DMS 273 treated with DMSO at 0.1 percent for 48 hours (cell line): ENCODE results near the gene VSIG10L.
A peak's percentile ranks its signal among the peaks of the same experiment; 100 is the strongest.

ENCODE experiments used
- DNase-seq: peaks from one replicate; lab custom pipeline; 2025; lab: John Stamatoyannopoulos, UW

Gene VSIG10L

DNA sequence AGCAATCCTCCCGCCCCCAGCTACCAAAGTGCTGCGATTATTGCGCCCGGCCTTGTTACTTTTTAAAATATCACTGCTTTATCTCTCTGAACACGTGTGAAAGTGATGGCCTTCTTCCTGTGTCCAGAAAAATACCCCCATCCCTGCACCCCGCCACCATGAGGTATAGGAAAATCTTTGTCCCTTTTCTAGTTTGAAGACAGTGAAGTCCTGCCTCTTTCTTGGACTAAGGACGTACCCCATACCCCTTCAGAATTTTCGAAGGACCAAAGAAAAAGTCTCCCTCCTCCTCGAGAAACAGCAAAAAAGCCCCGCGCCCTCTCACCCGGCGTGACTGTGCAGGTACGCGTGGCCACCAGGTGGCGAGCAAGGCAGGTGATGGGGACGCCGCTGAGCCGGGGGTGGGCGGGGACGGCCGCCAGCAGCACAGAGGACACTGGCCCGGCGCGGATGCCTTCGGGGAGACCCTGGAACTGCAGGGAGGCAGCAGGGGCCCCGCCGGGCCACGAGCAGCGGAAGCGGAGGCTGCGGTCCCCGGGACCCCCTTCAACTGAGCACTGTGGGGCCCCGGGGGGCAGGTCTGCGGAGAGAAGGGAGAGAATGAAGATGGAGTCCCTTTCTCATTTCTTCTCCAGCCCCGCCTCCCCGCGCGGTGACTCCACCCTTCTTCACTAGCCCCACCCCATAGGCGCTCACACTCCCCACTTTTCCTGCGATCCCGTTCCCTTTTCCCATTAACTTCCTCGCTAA lies 3.2 kb downstream of the VSIG10L start:
- peak; percentile 61 for DNase-seq

DNA sequence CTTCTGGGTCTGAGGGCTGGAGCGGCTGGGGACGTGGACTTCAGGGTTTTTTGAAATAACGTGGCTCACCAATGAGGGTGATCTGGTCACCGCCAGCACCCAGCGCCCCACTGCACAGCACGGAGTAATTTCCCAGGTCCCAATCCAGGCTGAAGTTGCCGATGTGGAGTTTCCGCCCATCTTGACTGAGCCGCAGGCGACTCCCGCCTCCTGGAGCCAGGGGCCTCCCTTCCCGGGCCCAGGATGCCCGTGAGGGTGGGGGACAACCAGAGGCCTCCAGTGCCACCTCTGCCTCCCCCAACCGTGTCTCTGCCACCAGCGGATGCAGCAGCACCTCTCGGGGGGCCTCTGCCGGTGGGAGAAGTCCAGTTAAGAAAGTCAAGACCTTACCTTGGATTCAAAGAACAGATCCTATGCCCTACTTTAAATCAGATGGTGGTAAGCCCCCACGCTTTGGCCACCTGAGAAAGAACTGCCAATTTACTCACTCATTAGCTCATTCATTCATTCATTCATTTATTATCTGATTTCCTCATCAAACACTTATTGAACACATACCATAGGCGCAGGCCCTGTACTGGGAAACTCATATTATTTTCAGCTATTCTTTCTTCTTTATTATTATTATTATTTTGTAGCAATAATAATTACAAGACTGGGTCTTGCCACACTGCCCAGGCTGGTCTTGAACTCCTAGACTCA lies 3.9 kb downstream of the VSIG10L start:
- no peak for DNase-seq

DNA sequence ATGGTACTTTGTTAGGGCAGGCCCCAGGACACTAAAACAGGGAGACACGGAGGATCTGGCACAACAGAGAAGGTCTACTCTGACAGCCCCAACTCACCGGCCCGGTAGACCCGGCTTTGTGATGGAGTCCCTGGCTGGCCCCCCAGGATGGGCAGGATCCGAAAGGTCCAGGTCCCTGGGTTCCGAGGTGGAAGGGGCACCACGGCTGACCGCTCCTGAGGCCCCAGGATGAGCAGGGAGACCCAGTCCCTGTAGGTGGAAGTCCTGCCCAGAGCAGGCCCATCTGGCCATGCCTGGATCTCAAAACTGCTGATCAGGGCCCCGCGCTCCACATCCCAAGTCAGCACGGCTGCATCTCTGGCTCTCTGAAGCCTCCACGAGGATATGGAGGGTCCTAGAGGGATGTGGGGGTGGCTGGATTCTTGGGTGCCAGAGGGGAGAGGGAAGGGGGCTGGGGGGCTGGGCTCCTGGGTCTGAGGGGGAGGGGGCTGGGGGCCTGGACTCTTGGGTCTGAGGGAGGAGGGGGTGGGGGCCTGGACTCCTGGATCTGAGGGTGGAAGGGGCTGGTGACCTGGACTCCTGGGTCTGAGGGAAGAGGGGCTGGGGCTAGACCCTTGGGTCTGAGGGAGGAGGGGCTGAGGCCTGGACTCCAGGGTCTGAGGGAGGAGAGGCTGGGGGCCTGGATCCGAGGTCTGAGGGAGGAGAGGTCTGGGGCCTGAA lies 4.6 kb downstream of the VSIG10L start:
- DNase-seq, result no peak

DNA sequence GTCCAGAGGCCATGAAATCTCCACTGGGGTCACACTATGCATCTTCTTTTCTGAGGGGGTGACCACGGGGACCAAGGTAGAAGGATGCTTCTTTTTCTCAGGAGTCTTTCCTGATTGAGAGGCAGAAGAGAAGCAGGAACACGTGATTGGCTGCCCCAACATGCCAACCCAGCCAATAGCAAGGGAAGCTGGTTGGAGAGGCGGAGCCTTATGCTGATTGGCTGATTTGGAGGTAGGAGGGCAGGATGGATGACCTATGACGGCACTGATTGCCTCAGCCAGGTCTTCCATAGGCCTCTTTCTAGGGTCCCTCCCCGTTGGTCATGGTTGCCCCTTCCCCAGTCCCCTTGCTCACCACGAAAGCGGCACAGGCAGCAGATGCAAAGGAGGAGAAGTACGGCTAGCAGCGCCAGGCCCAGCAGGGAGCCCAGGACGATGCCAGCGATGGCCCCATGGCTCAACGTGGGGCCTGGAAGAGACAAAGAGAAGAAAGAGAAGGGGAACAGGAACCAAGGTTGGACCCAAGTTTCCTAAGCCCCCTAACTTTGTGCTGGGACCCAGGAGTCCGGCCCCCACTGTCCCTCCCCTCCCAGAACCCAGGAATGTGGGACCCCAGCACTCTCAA lies 8.0 kb downstream of the VSIG10L start:
- DNase-seq, result no peak

DNA sequence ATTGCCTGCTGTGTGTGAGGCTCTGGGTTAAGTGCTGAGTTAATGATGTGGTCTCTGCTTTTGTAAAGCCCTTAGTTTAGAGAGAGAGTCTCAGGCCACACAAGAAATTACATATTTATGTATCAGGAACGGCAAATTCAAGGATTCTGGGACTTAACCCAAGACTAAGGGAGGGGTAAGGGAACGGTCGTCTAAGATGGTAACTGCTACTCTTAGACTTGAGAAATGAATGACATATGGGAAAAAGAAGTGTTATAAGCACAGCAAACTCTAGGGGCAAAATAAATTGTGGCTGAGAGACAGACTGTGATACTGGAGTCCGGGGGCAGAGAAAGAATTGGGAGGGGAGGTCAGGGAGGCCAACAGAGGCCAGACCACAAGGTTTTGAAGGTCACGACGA lies 10.2 kb downstream of the VSIG10L start:
- DNase-seq, result no peak

DNA sequence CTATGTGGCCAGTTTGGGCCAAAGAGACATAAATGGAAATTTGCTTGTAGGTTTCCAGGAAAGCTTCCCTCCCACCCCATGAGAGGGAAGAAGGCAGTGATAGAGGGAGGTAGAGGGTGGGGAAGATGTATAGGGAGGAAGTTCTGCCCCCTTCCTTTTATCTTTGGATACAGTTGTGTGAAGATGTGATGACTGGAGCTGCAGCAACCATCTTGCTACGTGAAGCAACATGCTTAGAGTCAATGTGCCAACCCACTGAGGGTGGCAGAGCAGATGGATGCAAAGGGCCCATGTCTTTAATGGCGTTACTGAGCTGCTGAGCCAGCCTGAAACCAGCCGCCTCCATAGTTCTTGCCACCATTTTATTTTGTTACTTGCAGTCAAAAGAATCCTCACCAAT lies 10.7 kb downstream of the VSIG10L start:
- no peak for DNase-seq

DNA sequence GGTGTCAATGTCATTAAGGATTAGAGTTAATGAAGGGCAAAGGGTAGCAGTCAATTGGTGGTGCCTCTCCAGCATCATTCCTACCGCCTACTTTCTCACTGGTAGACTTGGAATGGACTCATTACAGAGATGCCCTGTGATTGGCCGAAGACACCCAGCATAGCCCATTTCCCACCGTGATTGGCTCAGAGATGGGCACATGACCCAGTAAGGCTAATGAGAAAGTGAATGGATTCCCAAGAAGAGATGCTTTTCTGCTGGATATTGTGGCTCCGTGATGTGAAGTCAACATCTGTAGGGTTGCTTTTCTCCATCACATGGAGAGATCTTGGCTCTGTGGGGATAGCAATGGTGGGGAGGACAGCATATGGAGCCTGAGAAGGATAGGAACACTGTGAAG lies 11.6 kb downstream of the VSIG10L start:
- no peak for DNase-seq

DNA sequence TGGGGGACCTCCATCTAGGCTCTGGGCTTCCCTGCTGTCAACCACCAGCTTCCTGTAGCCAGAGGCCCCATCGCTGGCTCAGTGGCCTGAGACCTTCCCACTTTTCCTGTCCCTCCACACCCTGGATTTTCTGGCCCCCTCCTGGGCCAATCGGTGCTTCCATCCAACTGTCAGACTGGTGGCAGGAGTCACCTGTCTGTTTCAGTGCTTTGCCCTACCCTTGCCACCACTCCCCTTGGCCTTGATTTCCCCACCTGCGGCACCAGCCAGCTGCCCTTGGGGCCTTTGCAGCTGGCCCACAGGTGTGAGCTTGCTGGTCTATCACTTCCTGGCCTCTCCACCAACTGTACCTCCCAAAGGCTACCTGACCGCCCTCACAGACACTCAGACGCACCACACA lies 12.5 kb downstream of the VSIG10L start:
- DNase-seq, result no peak

DNA sequence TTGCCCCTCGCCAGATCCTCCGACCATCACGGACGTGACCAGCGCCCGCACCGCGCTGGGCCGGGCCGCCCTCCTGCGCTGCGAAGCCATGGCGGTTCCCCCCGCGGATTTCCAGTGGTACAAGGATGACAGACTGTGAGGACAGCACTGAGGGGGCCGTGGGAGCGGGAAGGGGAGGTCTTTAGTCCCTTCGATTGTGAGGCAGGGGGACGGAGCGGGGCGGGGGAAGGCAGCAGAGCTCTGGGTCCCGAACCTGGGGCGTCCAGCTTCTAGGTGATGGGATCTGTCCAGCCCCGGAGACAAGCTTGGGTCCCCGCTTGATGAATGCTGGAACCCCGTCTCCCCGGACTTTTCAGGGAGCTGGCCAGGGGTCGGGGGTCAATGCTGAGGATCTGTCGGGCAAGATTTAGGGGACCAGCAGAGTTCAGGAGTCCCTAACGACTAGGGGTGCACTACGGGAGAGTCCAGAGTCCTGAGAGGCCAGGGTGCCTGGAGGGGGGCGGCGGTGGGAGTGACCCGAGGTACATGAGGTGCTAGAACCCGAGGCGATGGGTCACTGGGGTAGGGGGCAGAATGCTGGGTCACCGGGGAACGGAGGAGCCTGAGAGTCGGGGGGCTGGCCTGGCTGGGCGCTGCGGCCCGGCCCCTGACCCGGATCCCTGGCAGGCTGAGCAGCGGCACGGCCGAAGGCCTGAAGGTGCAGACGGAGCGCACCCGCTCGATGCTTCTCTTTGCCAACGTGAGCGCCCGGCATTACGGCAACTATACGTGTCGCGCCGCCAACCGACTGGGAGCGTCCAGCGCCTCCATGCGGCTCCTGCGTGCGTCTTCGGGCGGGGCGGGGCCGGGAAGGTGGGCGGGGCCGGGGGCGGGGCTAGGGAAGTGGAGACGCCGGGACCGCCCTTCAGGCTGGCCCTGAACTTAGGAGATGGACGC lies 14.6 kb downstream of the VSIG10L start:
- DNase-seq, result no peak

DNA sequence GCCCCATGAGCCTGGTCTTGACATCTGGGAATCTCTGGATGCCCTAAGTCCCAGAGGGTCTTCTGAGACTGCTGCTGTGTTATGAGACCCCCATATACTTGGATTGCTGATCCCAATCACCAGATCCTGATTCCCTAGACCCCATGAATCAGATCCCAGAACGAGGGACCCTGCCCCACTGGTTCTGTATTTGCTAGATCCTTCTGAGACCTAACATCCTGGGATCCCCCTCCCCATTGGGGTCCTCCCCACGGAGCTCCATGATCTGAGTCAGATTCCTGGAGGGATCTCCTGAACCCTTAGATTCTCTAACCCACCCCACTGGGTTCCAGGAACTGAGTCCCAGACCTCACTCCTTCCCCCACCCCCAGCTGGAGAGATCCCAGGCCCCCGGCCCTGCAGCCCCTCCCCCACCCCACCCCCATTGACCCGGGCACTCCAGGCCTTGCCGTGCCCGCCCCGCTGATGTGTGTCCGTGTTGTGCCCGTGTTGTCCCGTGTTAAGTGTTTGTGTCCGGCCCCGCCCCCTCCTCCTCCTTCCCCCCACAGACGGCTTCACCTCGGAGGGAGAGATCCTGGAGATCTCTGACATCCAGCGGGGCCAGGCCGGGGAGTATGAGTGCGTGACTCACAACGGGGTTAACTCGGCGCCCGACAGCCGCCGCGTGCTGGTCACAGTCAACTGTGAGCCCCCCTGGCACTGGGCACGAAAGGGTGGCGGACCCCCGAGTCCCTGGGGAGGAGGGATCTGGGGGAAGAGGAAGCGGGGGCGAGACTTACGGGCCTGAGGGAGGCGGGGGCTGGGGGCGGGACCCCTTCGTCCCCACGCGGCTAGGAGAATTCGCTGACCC lies 15.5 kb downstream of the VSIG10L start:
- DNase-seq, result no peak

DNA sequence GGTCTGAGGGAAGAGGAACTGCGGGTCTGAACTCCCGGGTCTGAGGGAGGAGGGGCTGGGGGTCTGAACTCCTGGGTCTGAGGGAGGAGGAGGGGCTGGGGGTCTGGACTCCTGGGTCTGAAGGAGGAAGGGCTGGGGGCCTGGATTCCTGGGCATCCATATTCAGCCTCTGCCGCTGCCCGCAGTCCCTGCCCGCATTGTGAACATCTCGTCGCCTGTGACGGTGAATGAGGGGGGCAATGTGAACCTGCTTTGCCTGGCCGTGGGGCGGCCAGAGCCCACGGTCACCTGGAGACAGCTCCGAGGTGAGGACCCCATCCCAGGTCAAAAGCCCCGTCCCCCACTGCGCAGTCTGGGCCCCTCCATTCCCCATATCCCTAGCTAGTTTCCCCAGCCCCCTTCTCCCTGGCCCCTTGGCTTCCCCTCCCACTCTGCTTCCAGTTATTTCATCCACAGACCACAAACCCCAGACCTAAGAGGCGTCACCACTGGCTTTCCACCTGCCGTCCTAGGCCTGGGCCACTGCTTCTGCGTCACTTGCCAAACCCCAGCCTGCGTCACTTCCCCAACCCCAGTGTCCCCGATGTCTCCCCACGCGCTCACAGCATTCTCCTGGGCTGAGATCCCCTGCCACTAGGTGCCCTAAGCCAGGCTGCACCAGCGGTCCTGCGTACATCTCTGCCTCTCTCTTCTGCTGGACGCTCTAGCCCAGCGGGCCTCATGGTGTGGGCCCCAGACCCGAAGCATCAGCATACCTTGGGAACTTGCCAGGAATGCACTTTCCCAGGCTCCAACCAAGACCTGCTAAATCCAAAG lies 16.6 kb downstream of the VSIG10L start:
- DNase-seq, result no peak

DNA sequence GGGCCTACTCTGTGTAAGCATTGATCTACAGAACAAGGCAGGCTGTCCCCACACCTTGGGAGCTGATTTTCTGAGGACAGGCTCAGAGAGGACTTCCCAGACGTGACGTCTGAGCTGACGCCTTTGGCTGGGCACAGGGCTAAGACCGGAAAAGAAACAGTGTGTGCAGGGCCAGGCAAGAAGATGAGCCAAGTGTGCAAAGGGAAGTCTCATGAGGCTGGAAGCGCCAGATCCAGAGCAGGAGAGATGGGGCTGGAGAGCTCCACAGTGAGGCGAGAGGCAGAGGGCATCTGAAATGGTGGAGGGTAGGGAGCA lies 17.8 kb downstream of the VSIG10L start:
- DNase-seq, result no peak

DNA sequence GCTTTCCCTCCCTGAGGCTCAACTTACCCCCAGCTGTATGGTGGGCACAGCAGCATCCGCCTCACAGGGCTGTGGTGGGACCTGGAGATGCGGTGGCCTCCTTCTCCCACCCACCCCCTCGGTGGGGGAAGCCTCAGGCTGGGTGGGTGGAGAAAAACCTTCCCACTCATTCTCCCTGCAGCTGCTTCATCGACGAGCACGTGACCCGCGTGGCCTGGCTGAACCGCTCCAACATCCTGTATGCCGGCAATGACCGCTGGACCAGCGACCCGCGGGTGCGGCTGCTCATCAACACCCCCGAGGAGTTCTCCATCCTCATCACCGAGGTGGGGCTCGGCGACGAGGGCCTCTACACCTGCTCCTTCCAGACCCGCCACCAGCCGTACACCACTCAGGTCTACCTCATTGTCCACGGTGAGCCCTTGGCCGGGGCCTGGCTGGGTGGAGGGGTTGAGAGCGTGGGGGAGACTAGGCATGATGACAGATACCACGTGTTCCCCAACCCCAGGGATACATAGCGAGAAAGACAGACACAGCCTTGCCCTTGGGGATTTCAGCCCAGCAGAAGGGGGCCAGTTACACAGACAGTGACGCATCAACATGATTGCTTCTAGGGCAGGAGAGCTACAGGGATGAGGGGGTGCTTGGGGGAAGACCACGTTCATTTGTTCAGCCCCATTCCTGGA lies 18.3 kb downstream of the VSIG10L start:
- no peak for DNase-seq

DNA sequence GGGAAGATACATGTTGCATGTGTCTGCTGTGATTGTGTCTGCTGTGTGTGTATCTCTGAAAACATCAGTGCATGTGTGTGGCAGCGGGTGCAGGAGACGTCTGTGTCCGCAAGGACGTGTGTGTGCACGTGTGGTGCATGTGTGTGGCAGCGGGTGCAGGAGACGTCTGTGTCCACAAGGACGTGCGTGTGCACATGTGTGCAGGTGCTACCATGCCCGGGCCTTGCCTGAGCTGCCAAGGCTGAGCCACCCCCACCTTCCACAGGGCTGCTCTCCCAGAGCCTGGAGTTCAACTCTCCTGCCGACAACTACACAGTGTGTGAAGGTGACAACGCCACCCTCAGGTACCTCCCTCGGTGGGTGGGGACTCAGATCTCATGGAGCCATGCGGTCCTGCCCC lies 20.1 kb downstream of the VSIG10L start:
- no peak for DNase-seq

DNA sequence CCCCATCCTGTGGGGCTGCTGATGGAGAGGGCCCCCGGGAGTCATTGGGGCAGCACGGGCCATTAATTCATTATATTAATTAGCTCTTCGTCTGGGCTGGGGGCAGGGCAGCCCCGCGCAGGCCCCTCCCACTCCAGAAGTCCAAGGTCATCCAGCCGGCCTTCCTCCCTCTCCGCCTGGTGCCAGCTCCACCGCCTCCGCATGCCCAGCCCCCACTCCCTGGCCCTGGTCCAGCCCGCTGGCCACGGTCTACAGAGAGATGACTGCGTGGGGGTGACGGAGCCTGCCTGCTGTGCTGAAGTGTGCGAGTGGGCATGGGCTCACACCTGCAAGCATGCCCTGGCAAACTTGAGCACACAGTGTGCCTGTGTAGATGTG lies 21.7 kb downstream of the VSIG10L start:
- no peak for DNase-seq

DNA sequence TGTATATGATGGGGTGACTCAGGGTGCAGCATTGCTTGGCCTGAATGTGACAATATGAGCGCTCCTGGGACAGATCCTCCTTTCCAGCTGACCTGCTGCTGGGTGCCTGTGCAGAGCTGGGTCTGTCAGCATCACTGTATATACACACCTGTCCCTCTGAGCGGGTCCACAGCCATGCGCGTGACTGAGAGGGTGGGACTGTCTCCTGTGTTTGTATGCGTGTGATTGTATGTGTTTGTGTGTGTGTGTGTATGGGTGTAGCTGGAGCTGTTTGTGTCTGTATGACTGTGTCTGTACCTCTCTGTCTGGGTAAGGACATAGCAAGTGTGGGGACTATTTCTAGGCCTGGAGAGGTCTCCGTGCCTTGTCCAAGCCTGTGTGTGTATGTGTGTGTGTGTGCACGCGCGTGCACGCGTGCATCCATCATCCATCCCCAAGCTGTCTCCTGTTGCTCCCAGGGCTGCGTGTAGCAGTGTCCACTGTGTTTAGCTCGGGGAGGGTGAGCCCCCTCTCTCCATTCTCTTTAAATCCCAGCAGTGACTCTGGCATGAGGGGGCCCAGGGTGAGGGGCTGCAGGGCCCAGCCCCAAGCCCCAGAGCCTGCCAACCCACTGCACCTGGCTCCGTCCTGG lies 22.2 kb downstream of the VSIG10L start:
- no peak for DNase-seq

DNA sequence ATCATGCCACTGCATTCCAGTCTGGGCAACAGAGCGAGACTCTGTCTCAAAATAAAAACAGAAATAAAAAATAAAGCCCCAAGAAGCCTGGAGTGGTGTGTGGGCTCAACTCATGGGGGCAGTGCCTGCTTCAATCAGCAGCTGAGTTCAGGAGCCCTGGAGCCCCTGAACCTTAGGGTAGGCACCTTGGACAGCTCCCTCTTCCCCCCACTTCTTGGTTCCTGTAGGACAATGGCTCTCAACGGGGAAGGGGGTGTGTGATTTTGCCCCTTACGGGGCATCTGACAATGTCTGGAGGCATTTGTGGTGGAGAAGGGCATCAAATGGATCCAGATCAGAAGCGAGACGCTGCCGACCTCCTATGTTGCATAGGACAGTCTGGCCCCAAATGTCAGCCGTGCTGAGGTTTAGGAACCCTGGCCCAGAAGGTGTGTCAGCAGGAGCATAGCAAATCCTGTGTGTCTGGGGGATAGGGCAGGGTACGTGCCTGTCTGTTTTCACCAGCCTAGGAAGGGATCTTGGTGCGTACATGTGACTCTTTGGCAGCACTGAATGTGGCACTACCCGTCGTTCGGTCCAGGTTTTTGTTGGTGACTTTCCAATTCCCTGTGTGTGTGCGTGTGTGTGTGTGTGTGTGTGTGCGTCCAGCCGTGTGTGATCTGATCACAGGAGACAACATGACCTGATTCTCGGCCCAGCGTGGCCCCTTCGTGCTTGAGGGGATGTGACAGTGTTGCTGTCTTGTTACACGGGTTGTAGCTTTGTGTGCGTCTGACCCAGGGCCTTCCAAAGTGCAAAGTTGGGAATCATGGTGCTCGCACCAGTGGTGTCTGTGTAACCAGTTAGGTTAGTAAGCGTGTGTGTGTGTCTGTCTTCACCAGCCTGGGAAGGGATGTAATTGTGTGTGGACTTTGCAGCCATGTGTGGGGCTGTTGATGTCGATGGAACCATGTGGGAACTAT lies 23.0 kb downstream of the VSIG10L start:
- DNase-seq, result no peak

DNA sequence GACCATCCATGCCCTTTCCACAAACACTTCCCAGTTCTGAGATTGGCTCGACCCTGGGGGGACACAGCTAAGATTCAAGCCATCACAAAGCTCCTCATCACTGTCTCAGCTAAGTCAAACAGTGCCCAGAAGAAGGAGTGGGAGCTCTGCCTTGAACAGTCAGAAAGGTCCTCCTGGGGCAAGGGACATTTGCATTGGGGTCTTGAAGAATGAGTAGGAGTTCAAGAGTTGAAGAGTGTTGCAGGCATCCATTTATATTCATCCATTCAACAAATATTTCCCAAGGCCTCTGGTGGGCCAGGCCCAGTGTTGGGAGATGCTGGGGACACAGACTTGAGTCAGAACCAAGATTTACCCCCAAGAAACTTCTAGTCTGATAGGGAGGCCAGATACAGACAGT lies 24.0 kb downstream of the VSIG10L start:
- no peak for DNase-seq
